Loucy (cell line): ENCODE results near the gene SST.

Experiments used
- H2AFZ ChIP-seq: fragments of 200-600 bp; sonication (generic); 2 replicates; pipeline ENCODE4 v1.6.0; 2016; ENCODE audit warnings: antibody characterized with exemption, mild to moderate bottlenecking, low read length, moderate library complexity
- H3F3A ChIP-seq: fragments of 200-600 bp; 2 replicates; pipeline ENCODE4 v1.6.0; 2016; ENCODE audit warnings: antibody characterized with exemption, low read depth, mild to moderate bottlenecking
- H3K27me3 ChIP-seq: fragments of 200-600 bp; sonication (generic); 2 replicates; pipeline ENCODE4 v1.6.1; 2014; ENCODE audit warnings: low read length, mild to moderate bottlenecking; ENCODE audit not compliant: insufficient read depth, poor library complexity, severe bottlenecking
- H3K36me3 ChIP-seq: fragments of 200-600 bp; sonication (generic); 2 replicates; pipeline ENCODE4 v1.6.1; 2016; ENCODE audit warnings: low read length; ENCODE audit not compliant: insufficient read depth
- H3K4me1 ChIP-seq: fragments of 200-600 bp; sonication (generic); 2 replicates; pipeline ENCODE4 v1.5.1; 2014; ENCODE audit warnings: low read length, mild to moderate bottlenecking; ENCODE audit not compliant: insufficient read depth, poor library complexity, severe bottlenecking
- H3K4me2 ChIP-seq: fragments of 200-600 bp; sonication (generic); 2 replicates; pipeline ENCODE4 v1.6.0; 2014; ENCODE audit warnings: antibody characterized with exemption, low read length, low read depth, mild to moderate bottlenecking; ENCODE audit not compliant: poor library complexity, severe bottlenecking
- H3K4me3 ChIP-seq: fragments of 200-600 bp; sonication (generic); 2 replicates; pipeline ENCODE4 v1.5.1; 2014; ENCODE audit warnings: low read length, mild to moderate bottlenecking, mixed read lengths; ENCODE audit not compliant: poor library complexity, severe bottlenecking
- H3K79me2 ChIP-seq: fragments of 200-600 bp; sonication (generic); 2 replicates; pipeline ENCODE4 v1.6.1; 2014; ENCODE audit warnings: low read length; ENCODE audit not compliant: insufficient read depth
- H3K9ac ChIP-seq: fragments of 200-600 bp; sonication (generic); 2 replicates; pipeline ENCODE4 v1.6.0; 2014; ENCODE audit warnings: mild to moderate bottlenecking, low read depth, low read length, moderate library complexity; ENCODE audit not compliant: poor library complexity, severe bottlenecking
- H3K9me2 ChIP-seq: fragments of 200-600 bp; sonication (generic); replicated peaks from 2 replicates; pipeline ENCODE4 v1.6.1; 2016; ENCODE audit warnings: low read depth, low read length, mixed read lengths
- H3K9me3 ChIP-seq: fragments of 200-600 bp; sonication (generic); 2 replicates; pipeline ENCODE4 v1.6.1; 2014; ENCODE audit warnings: mild to moderate bottlenecking, antibody characterized with exemption, low read length, low read depth; ENCODE audit not compliant: insufficient read depth
- H4K20me1 ChIP-seq: fragments of 200-600 bp; sonication (generic); 2 replicates; pipeline ENCODE4 v1.6.0; 2014; ENCODE audit warnings: antibody characterized with exemption, low read length, mild to moderate bottlenecking; ENCODE audit not compliant: insufficient read depth, poor library complexity, severe bottlenecking
- CTCF ChIP-seq: fragments of 200-600 bp; sonication (generic); conservative IDR thresholded peaks from 2 replicates; pipeline ENCODE4 v1.5.1; 2014; ENCODE audit warnings: mild to moderate bottlenecking, antibody characterized with exemption, low read length
- EZH2phosphoT487 ChIP-seq: fragments of 200-600 bp; IDR thresholded peaks from 2 replicates; pipeline ENCODE4 v1.6.1; 2018; ENCODE audit warnings: antibody characterized with exemption, mild to moderate bottlenecking, moderate library complexity, borderline replicate concordance

Gene SST

GRCh38 chr3:187686621-187687273 is 16.6 kb upstream of the SST start:
- Histone ChIP-seq H3K36me3 (no peaks in the 10 kb centered on the region), H3K4me3 (no peak overlapping the region), H3K9ac (no peak overlapping the region), H2AFZ (no peak overlapping the region), H3K9me3 (peaks cover 7% of the 10 kb centered on the region; the same call in 1 of the 2 replicates), H3K4me1 (no peaks in the 10 kb centered on the region), H4K20me1 (no peaks in the 10 kb centered on the region), H3F3A (no peaks in the 10 kb centered on the region), H3K79me2 (no peaks in the 10 kb centered on the region), H3K4me2 (no peak overlapping the region), H3K9me2 (no peaks in the 10 kb centered on the region), H3K27me3 (peaks cover 13% of the 10 kb centered on the region)
- TF ChIP-seq EZH2phosphoT487 (no peak), CTCF (no peak)

GRCh38 chr3:187685948-187686347 is 15.8 kb upstream of the SST start:
- TF ChIP-seq CTCF (no peak), EZH2phosphoT487 (no peak)
- no peaks in the 10 kb centered on the region for H4K20me1 ChIP-seq

GRCh38 chr3:187684880-187685279 is 14.7 kb upstream of the SST start:
- peaks cover 7% of the 10 kb centered on the region; the same call in 1 of the 2 replicates for H3K9me3 ChIP-seq
- no peak for TF ChIP-seq CTCF
- no peak for TF ChIP-seq EZH2phosphoT487
- H3K36me3 ChIP-seq, result no peaks in the 10 kb centered on the region
- no peak overlapping the region for H3K9ac ChIP-seq
- H3K27me3 ChIP-seq, result peaks cover 11% of the 10 kb centered on the region
- H3K4me3 ChIP-seq, result no peak overlapping the region
- H4K20me1 ChIP-seq, result no peaks in the 10 kb centered on the region
- H3K4me2 ChIP-seq, result no peak overlapping the region
- no peaks in the 10 kb centered on the region for H3K79me2 ChIP-seq
- H3K9me2 ChIP-seq, result no peaks in the 10 kb centered on the region
- H3F3A ChIP-seq, result no peaks in the 10 kb centered on the region
- H3K4me1 ChIP-seq, result no peaks in the 10 kb centered on the region
- H2AFZ ChIP-seq, result no peak overlapping the region

More at GRCh38 chr3:187685948-187686347, 15.8 kb upstream of the SST start:
- H3K79me2 ChIP-seq, result no peaks in the 10 kb centered on the region
- no peak overlapping the region for H2AFZ ChIP-seq
- peaks cover 7% of the 10 kb centered on the region; the same call in 1 of the 2 replicates for H3K9me3 ChIP-seq
- H3K9me2 ChIP-seq, result no peaks in the 10 kb centered on the region
- H3F3A ChIP-seq, result no peaks in the 10 kb centered on the region
- no peak overlapping the region for H3K4me2 ChIP-seq
- peaks cover 13% of the 10 kb centered on the region for H3K27me3 ChIP-seq
- no peaks in the 10 kb centered on the region for H3K36me3 ChIP-seq
- H3K9ac ChIP-seq, result no peak overlapping the region
- no peak overlapping the region for H3K4me3 ChIP-seq
- no peaks in the 10 kb centered on the region for H3K4me1 ChIP-seq
